ENCODE data around the gene DENND11. TPM values are rescaled to one million over a fixed set of nuclear protein-coding genes. Genes with fewer than 3 reads are reported as not detected.

The DENND11 gene
- total RNA-seq, 1 donor from 2014 or later = 30.7 TPM

- no peak for DNase-seq (ENCODE audit: low read depth, low spot score)
- TF ChIP-seq CTCF (conservative IDR thresholded peaks at IDR 0.05) = no peak
- Mint-ChIP-seq H3K9me3 (no peaks in the 10 kb centered on the region), H3K27ac (ENCODE audit: unreplicated experiment) (peak overlapping the region; percentile 95), H3K4me1 (peaks cover 29% of the 10 kb centered on the region), H3K27me3 (ENCODE audit: low read depth) (peaks cover 4% of the 10 kb centered on the region), H3K4me3 (peak overlapping the region; percentile 97), H3K36me3 (ENCODE audit: low read depth) (peaks cover 3% of the 10 kb centered on the region)
These were observed 36.6 kb upstream of the DENND11 start for GRCh38 chr7:141738592-141739013.

- H3K4me3 Mint-ChIP-seq = peak within 1 kb of the TSS; percentile 97
- peak within 1 kb of the TSS; percentile 95 for H3K27ac Mint-ChIP-seq (ENCODE audit: unreplicated experiment)
- peaks cover 5% of the 10 kb centered on the region for H3K27me3 Mint-ChIP-seq (ENCODE audit: low read depth)
- peaks cover 3% of the 10 kb centered on the region for H3K36me3 Mint-ChIP-seq (ENCODE audit: low read depth)
- H3K4me1 Mint-ChIP-seq = peaks cover 29% of the 10 kb centered on the region
- peak; percentile 81 for DNase-seq (ENCODE audit: low read depth, low spot score)
- peak; percentile 84 for TF ChIP-seq CTCF (conservative IDR thresholded peaks at IDR 0.05)
- no peaks in the 10 kb centered on the region for H3K9me3 Mint-ChIP-seq
These were observed 36.0 kb upstream of the DENND11 start, which contains the start of gene SSBP1 for GRCh38 chr7:141737836-141738591. Gene SSBP1, plus strand, starts transcription at chr7:141738358. Its CDS starts 809 bp downstream, at chr7:141739167.

GRCh38 chr7:141737118-141737835 lies 35.3 kb upstream of the DENND11 start:
- H3K4me3 Mint-ChIP-seq = peak overlapping the region; percentile 97
- peak overlapping the region; percentile 95 for H3K27ac Mint-ChIP-seq (ENCODE audit: unreplicated experiment)
- peaks cover 29% of the 10 kb centered on the region for H3K4me1 Mint-ChIP-seq
- H3K9me3 Mint-ChIP-seq = no peaks in the 10 kb centered on the region
- H3K36me3 Mint-ChIP-seq (ENCODE audit: low read depth) = no peaks in the 10 kb centered on the region
- H3K27me3 Mint-ChIP-seq (ENCODE audit: low read depth) = peaks cover 5% of the 10 kb centered on the region
- no peak for DNase-seq (ENCODE audit: low read depth, low spot score)
- no peak for TF ChIP-seq CTCF (conservative IDR thresholded peaks at IDR 0.05)

- H3K9me3 Mint-ChIP-seq = no peaks in the 10 kb centered on the region
- no peak overlapping the region for H3K4me3 Mint-ChIP-seq
- TF ChIP-seq CTCF (conservative IDR thresholded peaks at IDR 0.05) = no peak
- no peak overlapping the region for H3K27ac Mint-ChIP-seq (ENCODE audit: unreplicated experiment)
- H3K36me3 Mint-ChIP-seq (ENCODE audit: low read depth) = no peaks in the 10 kb centered on the region
- H3K27me3 Mint-ChIP-seq (ENCODE audit: low read depth) = peaks cover 10% of the 10 kb centered on the region
- no peak for DNase-seq (ENCODE audit: low read depth, low spot score)
- H3K4me1 Mint-ChIP-seq = no peaks in the 10 kb centered on the region
These were observed 29.6 kb upstream of the DENND11 start for GRCh38 chr7:141731476-141732149.

- no peaks in the 10 kb centered on the region for H3K4me1 Mint-ChIP-seq
- TF ChIP-seq CTCF (conservative IDR thresholded peaks at IDR 0.05) = no peak
- H3K9me3 Mint-ChIP-seq = no peaks in the 10 kb centered on the region
- H3K27ac Mint-ChIP-seq (ENCODE audit: unreplicated experiment) = no peak overlapping the region
- peaks cover 19% of the 10 kb centered on the region for H3K27me3 Mint-ChIP-seq (ENCODE audit: low read depth)
- H3K36me3 Mint-ChIP-seq (ENCODE audit: low read depth) = no peaks in the 10 kb centered on the region
- no peak overlapping the region for H3K4me3 Mint-ChIP-seq
- DNase-seq (ENCODE audit: low read depth, low spot score) = no peak
These were observed 27.1 kb upstream of the DENND11 start for GRCh38 chr7:141729020-141729419.
